ENCODE data around the gene AHCYL2.

AHCYL2 gene

DNA sequence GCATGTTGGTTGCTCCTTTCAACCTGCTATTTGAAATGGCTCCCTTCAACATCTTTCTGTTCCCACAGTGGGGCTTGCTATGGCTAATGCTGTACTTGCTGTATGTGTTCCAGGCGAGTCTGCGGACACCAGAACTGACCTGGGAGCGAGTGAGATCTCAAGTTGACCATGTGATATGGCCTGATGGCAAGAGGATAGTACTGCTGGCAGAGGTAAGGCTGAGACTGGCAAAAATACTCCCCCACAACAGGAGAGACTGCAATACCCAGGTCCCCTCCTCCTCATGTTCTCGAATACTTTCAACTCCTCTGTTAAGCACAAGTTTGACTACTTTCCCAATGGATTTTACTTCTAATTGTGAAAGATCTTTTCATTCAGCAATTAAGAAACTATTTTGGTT lies 197.9 kb downstream of the AHCYL2 start:
- peaks cover 4% of the 10 kb centered on the region for H3K4me1 Mint-ChIP-seq
- no peaks in the 10 kb centered on the region for H3K27me3 Mint-ChIP-seq (ENCODE audit: low read depth, poor library complexity)
- H3K27ac Mint-ChIP-seq: no peak overlapping the region
- peaks cover 22% of the 10 kb centered on the region for H3K36me3 Mint-ChIP-seq (ENCODE audit: low read depth)
- TF ChIP-seq, protein P1, sequence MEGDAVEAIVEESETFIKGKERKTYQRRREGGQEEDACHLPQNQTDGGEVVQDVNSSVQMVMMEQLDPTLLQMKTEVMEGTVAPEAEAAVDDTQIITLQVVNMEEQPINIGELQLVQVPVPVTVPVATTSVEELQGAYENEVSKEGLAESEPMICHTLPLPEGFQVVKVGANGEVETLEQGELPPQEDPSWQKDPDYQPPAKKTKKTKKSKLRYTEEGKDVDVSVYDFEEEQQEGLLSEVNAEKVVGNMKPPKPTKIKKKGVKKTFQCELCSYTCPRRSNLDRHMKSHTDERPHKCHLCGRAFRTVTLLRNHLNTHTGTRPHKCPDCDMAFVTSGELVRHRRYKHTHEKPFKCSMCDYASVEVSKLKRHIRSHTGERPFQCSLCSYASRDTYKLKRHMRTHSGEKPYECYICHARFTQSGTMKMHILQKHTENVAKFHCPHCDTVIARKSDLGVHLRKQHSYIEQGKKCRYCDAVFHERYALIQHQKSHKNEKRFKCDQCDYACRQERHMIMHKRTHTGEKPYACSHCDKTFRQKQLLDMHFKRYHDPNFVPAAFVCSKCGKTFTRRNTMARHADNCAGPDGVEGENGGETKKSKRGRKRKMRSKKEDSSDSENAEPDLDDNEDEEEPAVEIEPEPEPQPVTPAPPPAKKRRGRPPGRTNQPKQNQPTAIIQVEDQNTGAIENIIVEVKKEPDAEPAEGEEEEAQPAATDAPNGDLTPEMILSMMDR (IDR thresholded peaks at IDR 0.05): no peak
- DNase-seq: no peak
- H3K4me3 Mint-ChIP-seq: no peak overlapping the region
- no peaks in the 10 kb centered on the region for H3K9me3 Mint-ChIP-seq

DNA sequence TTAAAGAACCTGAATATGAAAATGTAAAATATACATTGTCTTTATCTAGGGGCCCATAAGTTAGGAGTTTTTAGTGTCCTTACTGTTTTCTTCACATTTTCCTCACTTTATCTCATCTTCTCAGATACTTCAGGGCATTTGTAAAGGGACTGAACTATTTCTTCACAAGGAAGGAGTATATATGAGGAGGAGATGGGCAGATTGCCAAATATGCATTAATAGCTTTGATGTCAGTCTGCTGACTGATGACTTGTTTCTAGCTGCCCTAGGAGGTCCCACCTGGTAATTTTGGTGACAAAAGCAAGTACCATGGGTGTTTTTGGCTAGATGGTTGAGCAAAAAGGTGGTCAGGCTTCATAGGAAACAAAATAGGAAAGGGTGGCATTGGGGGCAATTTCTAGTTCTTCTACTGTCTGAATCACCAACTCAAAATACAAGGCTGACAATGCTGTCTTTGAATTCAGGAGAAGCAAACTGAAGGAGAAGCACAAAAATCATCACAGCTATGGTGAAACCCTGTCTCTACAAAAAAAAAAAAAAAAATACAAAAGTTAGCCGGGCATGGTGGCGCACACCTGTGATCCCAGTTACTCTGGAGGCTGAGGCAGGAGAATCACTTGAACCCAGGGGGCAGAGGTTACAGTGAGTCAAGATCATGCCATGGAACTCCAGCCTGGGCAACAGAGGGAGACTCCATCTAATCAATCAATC lies 199.0 kb downstream of the AHCYL2 start:
- DNase-seq: no peak
- H3K27me3 Mint-ChIP-seq (ENCODE audit: low read depth, poor library complexity): no peaks in the 10 kb centered on the region
- H3K36me3 Mint-ChIP-seq (ENCODE audit: low read depth): peaks cover 25% of the 10 kb centered on the region
- TF ChIP-seq, protein P1 (IDR thresholded peaks at IDR 0.05): no peak
- H3K4me3 Mint-ChIP-seq: no peak overlapping the region
- no peaks in the 10 kb centered on the region for H3K9me3 Mint-ChIP-seq
- H3K4me1 Mint-ChIP-seq: peaks cover 5% of the 10 kb centered on the region
- no peak overlapping the region for H3K27ac Mint-ChIP-seq

DNA sequence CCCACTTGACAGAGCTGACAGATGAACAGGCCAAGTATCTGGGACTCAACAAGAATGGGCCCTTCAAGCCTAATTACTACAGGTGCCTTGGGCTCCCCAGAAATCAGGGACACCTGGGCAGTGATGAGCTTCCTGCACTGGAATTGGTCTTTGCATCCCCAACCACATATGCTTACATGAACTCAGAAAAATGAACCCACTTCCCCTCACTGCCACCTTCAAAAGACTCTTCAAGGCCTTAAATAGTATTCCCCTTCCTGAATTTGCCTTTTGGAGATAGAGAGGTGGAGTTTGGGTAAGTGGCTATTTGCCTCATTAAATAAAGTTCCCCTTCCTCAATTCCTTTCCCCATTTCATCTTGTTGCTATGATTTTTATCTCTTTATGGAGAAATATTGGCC lies 201.7 kb downstream of the AHCYL2 start:
- TF ChIP-seq, protein P1 (IDR thresholded peaks at IDR 0.05): no peak
- Mint-ChIP-seq H3K27ac (peak overlapping the region; percentile 44), H3K27me3 (ENCODE audit: low read depth, poor library complexity) (peaks cover 7% of the 10 kb centered on the region), H3K9me3 (no peaks in the 10 kb centered on the region), H3K36me3 (ENCODE audit: low read depth) (peaks cover 25% of the 10 kb centered on the region), H3K4me1 (peaks cover 5% of the 10 kb centered on the region), H3K4me3 (no peak overlapping the region)
- DNase-seq: no peak

DNA sequence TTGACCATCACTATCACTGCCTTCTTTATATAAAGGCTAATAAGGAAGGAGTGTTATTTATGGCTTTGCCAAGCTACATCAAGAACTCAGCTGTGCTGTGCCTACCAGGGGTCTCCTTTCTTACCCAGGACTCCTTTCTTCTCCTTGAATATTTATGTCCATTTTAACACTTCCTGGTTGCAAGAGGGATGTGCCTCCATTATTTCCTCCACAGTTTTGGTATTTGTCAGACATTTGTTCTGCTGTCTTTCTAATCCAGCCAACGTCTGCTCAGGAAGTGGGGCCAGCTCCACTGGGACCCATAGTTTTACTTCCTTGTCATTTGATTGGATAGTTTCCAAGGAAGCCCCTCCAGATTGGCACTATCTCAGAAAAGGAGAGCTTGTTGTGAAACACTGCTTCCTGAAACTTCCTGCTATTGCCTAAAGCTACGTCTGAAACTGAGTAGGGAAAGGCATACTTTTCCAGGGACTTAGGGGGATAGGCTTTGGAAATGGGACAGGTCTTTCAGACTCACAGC lies 202.8 kb downstream of the AHCYL2 start:
- no peak for DNase-seq
- Mint-ChIP-seq H3K27me3 (ENCODE audit: low read depth, poor library complexity) (peaks cover 18% of the 10 kb centered on the region), H3K27ac (no peak overlapping the region), H3K36me3 (ENCODE audit: low read depth) (peaks cover 25% of the 10 kb centered on the region), H3K9me3 (no peaks in the 10 kb centered on the region), H3K4me3 (no peak overlapping the region), H3K4me1 (peaks cover 6% of the 10 kb centered on the region)
- TF ChIP-seq, protein P1 (IDR thresholded peaks at IDR 0.05): no peak

DNA sequence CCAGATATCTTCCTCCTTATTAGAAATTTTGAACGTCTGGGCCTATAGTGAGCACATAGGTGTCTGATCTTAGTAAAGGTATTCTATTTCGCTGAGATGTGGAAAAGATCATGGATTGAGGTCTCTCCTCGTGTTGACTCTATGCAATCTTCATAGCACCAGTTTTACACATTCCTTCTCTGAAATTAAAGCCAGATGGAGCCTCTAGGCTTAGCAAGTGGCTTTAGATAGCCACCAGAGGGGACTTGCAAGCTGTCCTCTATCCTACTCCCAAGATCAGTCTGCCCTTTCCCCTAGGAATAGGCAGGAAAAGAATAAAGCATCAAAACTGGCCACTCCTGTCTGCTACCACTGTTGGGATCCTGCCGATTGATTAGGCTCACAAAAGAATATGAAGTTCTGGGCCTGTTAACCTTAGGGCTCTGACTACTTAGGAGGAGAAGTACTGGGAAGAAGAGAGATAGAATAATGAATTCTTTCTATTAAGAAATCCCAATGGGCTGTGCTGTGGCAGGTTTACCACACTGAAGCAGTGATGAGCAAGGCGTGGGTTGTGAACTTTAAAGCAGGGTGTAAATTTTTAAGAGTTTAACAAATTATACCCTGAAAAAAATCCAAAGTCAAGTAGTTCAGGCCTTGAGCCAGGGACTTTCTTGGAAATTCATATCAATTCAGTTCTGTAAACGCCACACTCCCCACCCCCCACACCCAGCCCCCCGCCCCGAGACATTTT lies 207.2 kb downstream of the AHCYL2 start:
- no peaks in the 10 kb centered on the region for H3K9me3 Mint-ChIP-seq
- H3K27me3 Mint-ChIP-seq (ENCODE audit: low read depth, poor library complexity): peaks cover 40% of the 10 kb centered on the region
- no peak overlapping the region for H3K4me3 Mint-ChIP-seq
- no peak for DNase-seq
- H3K36me3 Mint-ChIP-seq (ENCODE audit: low read depth): peaks cover 6% of the 10 kb centered on the region
- no peak overlapping the region for H3K27ac Mint-ChIP-seq
- TF ChIP-seq, protein P1 (IDR thresholded peaks at IDR 0.05): no peak
- H3K4me1 Mint-ChIP-seq: peaks cover 35% of the 10 kb centered on the region

All from nephron progenitor cell (in vitro differentiated cells).